Kasumi-1 (cell line): ENCODE results near the gene RTP1.

Experiments used
- DNase-seq, 2 experiments: peaks; one replicate each; lab custom pipeline; 2025; lab: John Stamatoyannopoulos, UW

Gene RTP1

GRCh38 chr3:187242435-187242834 lies 45.1 kb downstream of the RTP1 start:
- DNase-seq, result no peak

GRCh38 chr3:187242900-187243299 lies 45.6 kb downstream of the RTP1 start:
- no peak for DNase-seq

GRCh38 chr3:187243933-187244524 lies 46.7 kb downstream of the RTP1 start:
- DNase-seq, result no peak

- no peak for DNase-seq
Observed at GRCh38 chr3:187247398-187247797, 50.1 kb downstream of the RTP1 start.
